Transverse colon (tissue), 4 donors: ENCODE measurements around the gene CDCA3.

Experiments used
- CTCF ChIP-seq, 5 experiments: fragments of 200-600 bp in 3 of 5; fragments of 450-650 bp in 2 of 5; sonication (generic) in 3 of 5; IDR thresholded peaks; 1 replicate in 2 of 5; 2 replicates in 3 of 5; pipeline ENCODE4 v1.5.1; 2016 to 2017; ENCODE audit warnings: antibody characterized with exemption in 5 of 5, inconsistent platforms in 3 of 5, mild to moderate bottlenecking in 2 of 5, moderate library complexity in 1 of 5
- EP300 ChIP-seq: sonication (generic); formaldehyde crosslinking; IDR thresholded peaks from one replicate; pipeline ENCODE4 v1.6.1; 2017; ENCODE audit warnings: antibody characterized with exemption, low read depth
- POLR2AphosphoS5 ChIP-seq, 3 donors: sonication (generic); formaldehyde crosslinking; IDR thresholded peaks; one replicate each; pipeline ENCODE4 v1.6.1; 2016; ENCODE audit warnings: antibody characterized with exemption in 3 of 3

- TF ChIP-seq CTCF (IDR thresholded peaks at IDR 0.05) (no peak), EP300 (no peak), POLR2AphosphoS5 (IDR thresholded peaks at IDR 0.05) (no peak)
Measured at GRCh38 chr12:6843118-6843902, 7.8 kb downstream of the CDCA3 start.
